Natural killer cell (primary cell): ENCODE results near the gene DNAJB5. TPM values are rescaled to one million over a fixed set of nuclear protein-coding genes. Genes with fewer than 3 reads are reported as not detected.

Experiments used
- ATAC-seq, 3 donors: fragments of 150-1000 bp in 2 of 3; fragments of 200-7000 bp in 1 of 3; cut with Tn5 transposase; 1 replicate in 1 of 3; 2 replicates in 2 of 3; pipeline ENCODE4 v1.10.0; 2021; ENCODE audit warnings: mild to moderate bottlenecking in 2 of 3, moderate library complexity in 2 of 3
- DNase-seq, 2 donors: peaks; one replicate each; pipeline versions ENCODE4 v3.0.0 to v3.0.0-alpha.2; 2013 to 2021; ENCODE audit warnings: mixed read lengths in 1 of 2
- H3K27ac ChIP-seq: one replicate; pipeline ENCODE4 v1.5.1; 2013; ENCODE audit warnings: mild to moderate bottlenecking, low read length
- H3K27me3 ChIP-seq: one replicate; pipeline ENCODE4 v1.6.1; 2013; ENCODE audit warnings: low read length; ENCODE audit not compliant: control insufficient read depth, insufficient read depth
- H3K36me3 ChIP-seq: one replicate; pipeline ENCODE4 v1.6.1; 2013; ENCODE audit warnings: low read length; ENCODE audit not compliant: control insufficient read depth, insufficient read depth
- H3K4me1 ChIP-seq: one replicate; pipeline ENCODE4 v1.6.1; 2013; ENCODE audit warnings: low read length; ENCODE audit not compliant: control insufficient read depth, insufficient read depth
- H3K4me3 ChIP-seq: one replicate; pipeline ENCODE4 v1.5.1; 2013; ENCODE audit warnings: low read length
- H3K9me3 ChIP-seq: one replicate; pipeline ENCODE4 v1.6.1; 2013; ENCODE audit warnings: low read length; ENCODE audit not compliant: control insufficient read depth, insufficient read depth
- H3K27ac Mint-ChIP-seq, 2 donors: one replicate each; pipeline ENCODE4 v1.8.0; 2022; ENCODE audit warnings: mild to moderate bottlenecking in 2 of 2, mixed read lengths in 2 of 2, moderate library complexity in 1 of 2
- H3K27me3 Mint-ChIP-seq, 2 donors: one replicate each; pipeline ENCODE4 v1.8.0; 2022; ENCODE audit warnings: low read depth in 2 of 2, mixed read lengths in 2 of 2
- H3K36me3 Mint-ChIP-seq: one replicate; pipeline ENCODE4 v1.8.0; 2022; ENCODE audit warnings: mixed read lengths
- H3K4me1 Mint-ChIP-seq, 2 donors: one replicate each; pipeline ENCODE4 v1.8.0; 2022; ENCODE audit warnings: mixed read lengths in 2 of 2
- H3K4me3 Mint-ChIP-seq: one replicate; pipeline ENCODE4 v1.8.0; 2022; ENCODE audit warnings: mild to moderate bottlenecking, moderate library complexity, mixed read lengths
- H3K9me3 Mint-ChIP-seq, 2 donors: one replicate each; pipeline ENCODE4 v1.8.0; 2022; ENCODE audit warnings: mixed read lengths in 2 of 2
- WGBS: methylation state at CpG from one replicate; pipeline ENCODE4 v1.1.7; 2013; ENCODE audit warnings: missing lambda C conversion rate; ENCODE audit not compliant: insufficient coverage; 5-methylcytosine and 5-hydroxymethylcytosine counted together
- intact Hi-C: fragments of 100-400 bp; cut with micrococcal nuclease; formaldehyde crosslinking; loops from one replicate; pipeline ENCODE4 v1.14.2; 2022
- total RNA-seq, 4 donors: library from RNA; stranded (reverse); fragments of 120-200 nt in 1 of 4; gene quantifications; one replicate each; pipeline versions ENCODE4 v1.2.3 to v1.2.4, GENCODE V29; 2013 to 2022
- TF ChIP-seq, protein P1 (sequence below): fragments of 200-600 bp; IDR thresholded peaks from one replicate; pipeline ENCODE4 v1.8.0; 2022; ENCODE audit warnings: antibody characterized with exemption

DNAJB5 gene
- total RNA-seq, 3 donors from 2014 or later (not counting 1 experiment from before 2014, with no cell fraction given) = 1.1 to 2.4 (median 1.9) TPM

DNA sequence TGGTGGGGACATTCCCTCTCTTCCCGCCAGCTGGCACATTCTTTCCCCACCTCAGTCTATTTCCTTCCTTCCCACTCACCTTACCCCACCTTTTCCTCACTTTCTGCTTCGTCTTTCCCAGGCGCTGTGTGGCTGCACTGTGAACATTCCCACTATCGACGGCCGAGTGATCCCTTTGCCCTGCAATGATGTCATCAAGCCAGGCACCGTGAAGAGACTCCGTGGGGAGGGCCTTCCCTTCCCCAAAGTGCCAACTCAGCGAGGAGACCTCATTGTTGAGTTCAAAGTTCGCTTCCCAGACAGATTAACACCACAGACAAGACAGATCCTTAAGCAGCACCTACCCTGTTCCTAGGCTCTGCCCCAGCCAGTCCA lies 7.3 kb downstream of the DNAJB5 start:
- Mint-ChIP-seq H3K9me3 (no peaks in the 10 kb centered on the region), H3K27me3 (no peaks in the 10 kb centered on the region), H3K4me3 (no peak overlapping the region), H3K27ac (no peak overlapping the region), H3K4me1 (no peaks in the 10 kb centered on the region), H3K36me3 (no peaks in the 10 kb centered on the region)
- DNase-seq (no peak), ATAC-seq (no peak)
- no peak overlapping the region for H3K27ac ChIP-seq
- H3K9me3 ChIP-seq = no peaks in the 10 kb centered on the region
- WGBS = 95% methylated on average over 10 of the region's 10 CpGs
- H3K4me1 ChIP-seq = no peaks in the 10 kb centered on the region
- no peaks in the 10 kb centered on the region for H3K36me3 ChIP-seq
- H3K27me3 ChIP-seq = no peaks in the 10 kb centered on the region
- TF ChIP-seq, protein P1, sequence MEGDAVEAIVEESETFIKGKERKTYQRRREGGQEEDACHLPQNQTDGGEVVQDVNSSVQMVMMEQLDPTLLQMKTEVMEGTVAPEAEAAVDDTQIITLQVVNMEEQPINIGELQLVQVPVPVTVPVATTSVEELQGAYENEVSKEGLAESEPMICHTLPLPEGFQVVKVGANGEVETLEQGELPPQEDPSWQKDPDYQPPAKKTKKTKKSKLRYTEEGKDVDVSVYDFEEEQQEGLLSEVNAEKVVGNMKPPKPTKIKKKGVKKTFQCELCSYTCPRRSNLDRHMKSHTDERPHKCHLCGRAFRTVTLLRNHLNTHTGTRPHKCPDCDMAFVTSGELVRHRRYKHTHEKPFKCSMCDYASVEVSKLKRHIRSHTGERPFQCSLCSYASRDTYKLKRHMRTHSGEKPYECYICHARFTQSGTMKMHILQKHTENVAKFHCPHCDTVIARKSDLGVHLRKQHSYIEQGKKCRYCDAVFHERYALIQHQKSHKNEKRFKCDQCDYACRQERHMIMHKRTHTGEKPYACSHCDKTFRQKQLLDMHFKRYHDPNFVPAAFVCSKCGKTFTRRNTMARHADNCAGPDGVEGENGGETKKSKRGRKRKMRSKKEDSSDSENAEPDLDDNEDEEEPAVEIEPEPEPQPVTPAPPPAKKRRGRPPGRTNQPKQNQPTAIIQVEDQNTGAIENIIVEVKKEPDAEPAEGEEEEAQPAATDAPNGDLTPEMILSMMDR = no peak
- intact Hi-C loops = no loop called here
- H3K4me3 ChIP-seq = no peak overlapping the region

DNA sequence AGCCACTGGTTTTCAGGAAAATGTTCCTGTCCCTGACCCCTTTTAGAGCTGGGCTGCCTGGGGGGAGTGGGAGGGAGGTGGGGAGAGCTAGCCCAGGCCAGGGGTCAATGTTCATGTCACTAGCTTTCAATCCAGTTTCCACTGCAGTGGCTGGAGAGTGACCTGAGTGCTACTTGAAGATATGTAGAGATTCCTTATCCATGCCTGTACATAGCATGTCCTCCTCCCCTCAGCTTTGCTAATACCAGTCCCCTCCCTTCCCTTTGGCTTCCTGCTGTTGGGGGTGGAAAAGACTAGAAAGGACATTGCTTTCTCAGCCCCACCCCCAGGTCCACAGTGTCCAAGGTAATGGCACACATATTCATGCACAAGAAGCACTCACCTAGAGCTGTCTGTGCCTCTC lies 7.8 kb downstream of the DNAJB5 start:
- no peak overlapping the region for H3K27ac ChIP-seq
- H3K4me3 Mint-ChIP-seq = no peak overlapping the region
- no peaks in the 10 kb centered on the region for H3K27me3 ChIP-seq
- no peak overlapping the region for H3K4me3 ChIP-seq
- no peaks in the 10 kb centered on the region for H3K27me3 Mint-ChIP-seq
- TF ChIP-seq, protein P1 = no peak
- H3K4me1 ChIP-seq = no peaks in the 10 kb centered on the region
- no peaks in the 10 kb centered on the region for H3K36me3 ChIP-seq
- H3K36me3 Mint-ChIP-seq = no peaks in the 10 kb centered on the region
- no peaks in the 10 kb centered on the region for H3K9me3 ChIP-seq
- DNase-seq (no peak), ATAC-seq (no peak)
- intact Hi-C loops = no loop called here
- no peaks in the 10 kb centered on the region for H3K9me3 Mint-ChIP-seq
- no peaks in the 10 kb centered on the region for H3K4me1 Mint-ChIP-seq
- no peak overlapping the region for H3K27ac Mint-ChIP-seq

DNA sequence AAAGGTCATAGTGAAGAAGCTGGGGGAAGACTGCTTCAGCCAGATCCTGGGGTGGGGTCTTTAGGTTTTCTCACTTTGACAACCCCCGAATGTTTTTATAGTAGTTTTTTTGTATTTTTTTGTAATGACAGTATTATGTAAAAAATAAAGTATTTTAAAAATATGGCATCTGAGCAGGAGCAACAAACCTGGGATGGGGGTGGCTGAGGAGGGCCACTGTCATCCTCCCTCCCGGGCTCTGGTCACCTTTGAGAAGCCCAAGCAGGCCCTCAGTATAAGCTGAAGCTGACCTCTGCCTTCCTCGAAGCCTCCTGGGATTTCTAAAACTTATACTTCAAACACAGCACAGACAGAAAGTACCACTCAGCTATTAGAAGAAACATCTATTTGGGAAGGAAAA lies 8.7 kb downstream of the DNAJB5 start:
- ATAC-seq = no peak
- H3K9me3 ChIP-seq = no peaks in the 10 kb centered on the region
- H3K27me3 ChIP-seq = no peaks in the 10 kb centered on the region
- no peaks in the 10 kb centered on the region for H3K4me1 ChIP-seq
- H3K27ac Mint-ChIP-seq = no peak overlapping the region
- H3K4me1 Mint-ChIP-seq = no peaks in the 10 kb centered on the region
- WGBS = 73% methylated on average over 2 of the region's 3 CpGs
- H3K36me3 Mint-ChIP-seq = no peaks in the 10 kb centered on the region
- TF ChIP-seq, protein P1 = no peak
- no peak overlapping the region for H3K27ac ChIP-seq
- no peak overlapping the region for H3K4me3 ChIP-seq
- H3K36me3 ChIP-seq = no peaks in the 10 kb centered on the region
- no peak for DNase-seq
- no peak overlapping the region for H3K4me3 Mint-ChIP-seq
- intact Hi-C loops = no loop called here
- no peaks in the 10 kb centered on the region for H3K27me3 Mint-ChIP-seq
- H3K9me3 Mint-ChIP-seq = no peaks in the 10 kb centered on the region

DNA sequence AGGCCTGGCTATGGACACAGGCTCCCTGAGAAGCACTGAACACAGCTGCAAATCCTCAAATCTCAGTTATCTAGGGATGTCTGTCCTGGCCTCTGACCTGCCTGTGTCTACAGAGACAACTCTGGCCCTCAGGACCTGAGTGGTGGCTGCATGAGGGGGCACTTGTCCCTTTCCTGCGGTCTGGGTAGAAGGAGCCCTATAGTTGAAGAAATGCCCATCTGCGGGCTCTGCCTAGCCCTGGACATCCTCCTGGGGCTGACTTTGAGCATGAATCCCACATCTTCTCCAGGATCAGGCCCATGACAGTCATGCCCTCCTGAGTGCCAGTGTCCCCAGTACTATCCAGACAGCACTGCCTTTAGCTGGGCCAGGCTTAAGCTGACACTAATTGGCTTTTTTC lies 10.0 kb downstream of the DNAJB5 start:
- no peak overlapping the region for H3K4me3 Mint-ChIP-seq
- ATAC-seq (no peak), DNase-seq (no peak)
- TF ChIP-seq, protein P1 = no peak
- H3K36me3 Mint-ChIP-seq = no peaks in the 10 kb centered on the region
- H3K4me1 Mint-ChIP-seq = no peaks in the 10 kb centered on the region
- no peaks in the 10 kb centered on the region for H3K9me3 Mint-ChIP-seq
- no peaks in the 10 kb centered on the region for H3K27me3 Mint-ChIP-seq
- no peaks in the 10 kb centered on the region for H3K27me3 ChIP-seq
- no peaks in the 10 kb centered on the region for H3K4me1 ChIP-seq
- 89% methylated on average over 2 of the region's 2 CpGs for WGBS
- no peaks in the 10 kb centered on the region for H3K9me3 ChIP-seq
- no peak overlapping the region for H3K27ac Mint-ChIP-seq
- intact Hi-C loops = no loop called here
- no peak overlapping the region for H3K4me3 ChIP-seq
- H3K27ac ChIP-seq = no peak overlapping the region
- H3K36me3 ChIP-seq = no peaks in the 10 kb centered on the region
